ENCODE results near the gene PGPEP1. TPM values are rescaled to one million over a fixed set of nuclear protein-coding genes. Genes with fewer than 3 reads are reported as not detected.

The PGPEP1 gene, protein sequence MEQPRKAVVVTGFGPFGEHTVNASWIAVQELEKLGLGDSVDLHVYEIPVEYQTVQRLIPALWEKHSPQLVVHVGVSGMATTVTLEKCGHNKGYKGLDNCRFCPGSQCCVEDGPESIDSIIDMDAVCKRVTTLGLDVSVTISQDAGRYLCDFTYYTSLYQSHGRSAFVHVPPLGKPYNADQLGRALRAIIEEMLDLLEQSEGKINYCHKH
- 18.6 and 21.6 TPM in 2 replicates for total RNA-seq

DNA sequence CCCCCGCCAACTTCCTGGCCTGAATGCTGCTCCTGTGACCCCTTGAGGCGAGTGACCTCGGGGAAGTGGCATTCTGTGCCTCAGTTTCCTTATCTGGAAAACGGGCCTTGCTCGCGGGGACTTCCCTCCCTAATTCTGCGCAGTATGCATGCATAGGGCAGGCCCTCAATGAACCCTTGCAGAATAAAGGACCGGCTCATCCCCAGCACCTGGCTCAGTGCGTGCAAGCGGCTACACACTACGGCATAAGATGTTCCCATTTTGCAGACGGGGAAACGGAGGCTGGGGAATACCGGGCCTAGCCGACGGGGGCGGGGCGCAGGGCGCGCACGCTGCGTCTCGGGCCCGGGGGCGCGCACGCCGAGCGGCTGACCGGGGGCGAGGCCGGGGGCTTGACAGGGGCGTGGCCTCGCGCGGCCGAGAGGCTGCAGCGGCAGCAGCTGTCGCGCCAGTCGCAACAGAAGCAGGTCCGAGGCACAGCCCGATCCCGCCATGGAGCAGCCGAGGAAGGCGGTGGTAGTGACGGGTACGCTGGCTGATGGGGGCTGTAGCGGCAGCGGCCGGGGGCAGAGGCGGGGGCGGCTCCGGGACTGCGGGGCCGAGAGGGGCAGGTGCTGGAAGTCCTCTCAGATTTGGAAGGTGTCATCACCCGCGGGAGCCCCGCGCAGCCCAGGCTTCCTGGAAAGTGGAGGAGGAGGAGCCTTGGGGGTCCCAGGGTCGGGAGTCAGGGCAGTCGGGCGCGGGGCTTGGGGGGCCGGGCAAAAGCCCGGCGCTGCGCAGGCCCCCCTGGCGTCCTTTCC lies at the start of gene PGPEP1:
Gene PGPEP1, plus strand, starts transcription at position 409 of the 800 bp plus-strand sequence. Its CDS starts 84 bp downstream, at position 493.

DNA sequence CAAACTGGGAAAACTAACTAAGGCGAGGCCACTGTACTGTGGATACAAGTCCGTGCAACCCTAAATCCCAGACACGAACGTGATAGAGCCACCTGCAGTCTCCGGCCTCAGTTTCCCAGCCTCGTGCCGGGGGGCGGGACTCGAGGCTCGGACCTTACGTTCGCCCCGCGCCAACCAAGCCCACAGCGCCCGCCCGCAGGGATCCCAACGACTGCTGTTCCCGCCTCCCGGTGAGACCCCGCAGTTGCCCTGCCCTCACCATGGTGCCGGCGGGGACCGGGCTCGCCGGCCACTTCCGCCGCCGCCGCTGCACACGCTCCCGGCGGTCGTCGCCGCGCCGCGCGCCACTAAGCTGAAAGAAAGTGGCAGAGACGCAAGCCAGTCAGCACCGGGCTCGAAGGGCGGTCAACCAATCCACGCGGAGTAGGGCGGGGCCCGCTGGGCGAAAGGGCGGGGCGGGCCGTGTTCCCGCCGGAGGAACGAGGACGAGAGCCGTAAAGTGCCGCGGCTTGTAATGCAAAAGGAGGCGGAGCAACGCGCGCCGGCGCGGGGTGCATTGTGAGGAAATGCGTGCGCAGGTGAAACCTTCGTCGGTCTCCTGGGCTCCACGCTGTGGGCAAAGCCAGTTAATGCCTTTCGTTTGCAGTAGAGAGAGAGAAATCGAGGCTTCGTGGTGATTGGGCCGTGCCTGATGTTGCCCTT lies 17.5 kb upstream of the PGPEP1 start, which contains the start of gene LSM4:
Gene LSM4, minus strand, starts transcription at position 318 of the 702 bp plus-strand sequence. Its CDS starts 56 bp downstream, at position 262.

DNA sequence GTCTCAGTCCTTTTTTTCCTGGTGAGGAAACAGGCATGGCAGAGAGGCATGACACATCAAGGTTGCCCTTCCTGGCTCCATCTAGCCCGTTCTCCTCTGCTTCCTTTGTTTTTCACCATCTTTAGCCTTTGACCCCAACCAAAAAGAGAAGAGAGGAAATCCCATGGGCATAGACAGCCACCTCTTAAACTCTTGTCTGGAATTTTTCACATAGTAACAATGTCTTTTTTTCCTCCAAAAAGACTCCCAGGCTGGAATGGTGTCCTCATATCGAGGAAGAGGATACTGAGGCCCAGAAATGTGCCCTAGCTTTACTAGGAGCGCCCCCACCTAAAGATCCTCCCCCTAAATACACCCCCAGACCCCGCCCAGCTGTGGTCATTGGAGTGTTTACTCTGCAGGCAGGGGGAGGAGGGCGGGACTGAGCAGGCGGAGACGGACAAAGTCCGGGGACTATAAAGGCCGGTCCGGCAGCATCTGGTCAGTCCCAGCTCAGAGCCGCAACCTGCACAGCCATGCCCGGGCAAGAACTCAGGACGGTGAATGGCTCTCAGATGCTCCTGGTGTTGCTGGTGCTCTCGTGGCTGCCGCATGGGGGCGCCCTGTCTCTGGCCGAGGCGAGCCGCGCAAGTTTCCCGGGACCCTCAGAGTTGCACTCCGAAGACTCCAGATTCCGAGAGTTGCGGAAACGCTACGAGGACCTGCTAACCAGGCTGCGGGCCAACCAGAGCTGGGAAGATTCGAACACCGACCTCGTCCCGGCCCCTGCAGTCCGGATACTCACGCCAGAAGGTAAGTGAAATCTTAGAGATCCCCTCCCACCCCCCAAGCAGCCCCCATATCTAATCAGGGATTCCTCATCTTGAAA lies 45.5 kb downstream of the PGPEP1 start, which contains the start of gene GDF15:
Gene GDF15, plus strand, starts transcription at position 484 of the 868 bp plus-strand sequence. Its CDS starts 32 bp downstream, at position 516.

DNA sequence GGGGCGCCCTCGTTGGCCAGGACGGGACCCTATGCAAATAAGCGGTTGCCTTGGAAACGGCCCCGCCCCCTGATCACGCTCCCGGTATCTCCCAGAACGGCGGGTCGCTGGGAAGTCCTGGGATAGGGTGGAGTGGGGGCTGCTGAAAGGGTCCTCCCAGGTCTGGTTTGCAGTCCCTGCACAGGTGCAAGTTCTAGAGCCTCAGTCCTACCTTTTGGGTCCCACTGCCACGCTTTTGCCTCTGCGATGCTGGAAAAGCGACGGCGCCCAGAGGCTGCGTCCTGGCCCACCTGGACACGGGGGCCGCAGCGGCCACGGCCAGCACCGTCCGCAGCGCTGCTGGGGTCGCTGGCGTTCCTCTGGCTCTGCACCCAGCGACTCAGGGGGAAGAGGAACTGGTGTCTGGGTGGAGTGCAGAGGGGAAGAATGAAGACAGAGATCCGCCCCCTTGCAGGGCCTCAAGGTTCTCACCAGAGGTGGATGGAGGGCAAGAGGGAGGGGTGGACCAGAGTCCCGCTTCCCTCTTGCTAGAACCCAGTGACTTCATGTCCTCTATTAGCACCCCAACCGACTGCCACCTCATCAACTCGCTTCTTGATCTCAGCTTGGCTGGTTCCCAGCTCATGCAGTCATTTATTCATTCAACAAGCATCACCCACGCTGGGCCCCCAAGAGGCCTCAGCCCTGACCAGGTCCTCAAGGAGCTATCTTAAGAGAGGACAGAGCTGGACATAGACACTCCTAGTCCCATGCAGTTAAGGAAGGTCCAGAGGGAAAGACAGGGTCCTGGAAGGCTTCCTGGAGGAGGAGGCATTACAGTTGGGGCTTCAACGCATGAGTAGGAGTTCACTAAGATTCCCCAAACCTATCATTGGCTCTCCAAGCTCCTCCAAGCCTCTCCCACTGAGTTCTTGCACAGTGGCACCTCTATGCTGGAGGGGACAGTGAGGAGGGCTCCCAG lies 57.1 kb downstream of the PGPEP1 start, which contains the start of gene LRRC25:
Gene LRRC25, minus strand, starts transcription at position 381 of the 961 bp plus-strand sequence. CDS start 659 bp downstream, outside the sequence.

DNA sequence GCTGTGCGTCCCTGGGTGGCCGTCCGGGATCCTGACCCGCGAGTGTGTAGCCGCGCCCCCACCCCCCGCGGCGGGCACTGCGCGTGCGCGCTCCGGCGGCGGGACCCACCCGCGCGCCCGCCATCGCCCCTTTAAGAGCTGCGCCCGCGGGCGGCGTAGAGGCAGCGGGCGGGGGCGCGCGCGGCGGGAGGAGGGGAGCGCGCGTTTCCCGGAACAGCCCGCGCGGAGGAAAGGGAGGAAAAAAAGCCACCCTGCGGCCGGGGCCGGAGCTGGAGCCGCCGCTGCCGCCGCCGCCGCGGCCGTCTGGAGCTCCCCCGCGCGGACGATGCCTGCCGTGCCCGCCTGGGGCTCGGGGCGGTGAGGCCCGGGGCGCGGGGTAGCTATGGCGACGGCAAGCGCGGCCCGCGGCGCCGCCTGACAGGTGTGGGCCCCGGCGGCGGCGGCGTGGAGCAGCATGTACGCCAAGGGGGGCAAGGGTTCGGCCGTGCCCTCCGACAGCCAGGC lies 78.8 kb downstream of the PGPEP1 start, which contains the start of gene SSBP4:
Gene SSBP4, plus strand, starts transcription at position 204 of the 504 bp plus-strand sequence. Its CDS starts 251 bp downstream, at position 455.

Other genes with a start within 250 kb of the PGPEP1 start
- 1.1 and 4.7 TPM in 2 replicates for gene MAST3, start 242.8 kb upstream of the PGPEP1 start, total RNA-seq
- gene PIK3R2, start 187.4 kb upstream of the PGPEP1 start, total RNA-seq, result 0.97 and 3.7 TPM in 2 replicates
- 4.4 and 5.7 TPM in 2 replicates for gene IFI30, start 166.8 kb upstream of the PGPEP1 start, total RNA-seq
- 7.8 and 9.3 TPM in 2 replicates for gene MPV17L2, start 147.4 kb upstream of the PGPEP1 start, total RNA-seq
- gene RAB3A, start 136.6 kb upstream of the PGPEP1 start, total RNA-seq, result 0.16 and 0.94 TPM in 2 replicates
- gene PDE4C, start 114.2 kb upstream of the PGPEP1 start, total RNA-seq, result 0.16 and 0.25 TPM in 2 replicates
- 0.16 and 0.31 TPM in 2 replicates for gene IQCN, start 66.1 kb upstream of the PGPEP1 start, total RNA-seq
- 101 TPM in 2 replicates for gene JUND, start 59.0 kb upstream of the PGPEP1 start, total RNA-seq
- 109 and 140 TPM in 2 replicates for gene LSM4, start 17.5 kb upstream of the PGPEP1 start, total RNA-seq
- 54.4 and 214 TPM in 2 replicates for gene GDF15, start 45.6 kb downstream of the PGPEP1 start, total RNA-seq
- not detected in 2 replicates for gene LRRC25, start 57.0 kb downstream of the PGPEP1 start, total RNA-seq
- 46.1 and 56.0 TPM in 2 replicates for gene SSBP4, start 78.8 kb downstream of the PGPEP1 start, total RNA-seq
- gene ISYNA1, start 97.5 kb downstream of the PGPEP1 start, total RNA-seq, result 28.7 and 74.6 TPM in 2 replicates
- gene ELL, start 181.5 kb downstream of the PGPEP1 start, total RNA-seq, result 13.4 and 16.6 TPM in 2 replicates
- gene FKBP8, start 203.0 kb downstream of the PGPEP1 start, total RNA-seq, result 142 and 161 TPM in 2 replicates
- gene KXD1, start 217.3 kb downstream of the PGPEP1 start, total RNA-seq, result 50.8 and 53.6 TPM in 2 replicates
- gene UBA52, start 231.3 kb downstream of the PGPEP1 start, total RNA-seq, result 765 and 812 TPM in 2 replicates
- gene REX1BD, start 248.2 kb downstream of the PGPEP1 start, total RNA-seq, result 65.0 and 66.7 TPM in 2 replicates